ENCODE measurements around the gene CLDN6. TPM values are rescaled to one million over a fixed set of nuclear protein-coding genes. Genes with fewer than 3 reads are reported as not detected.
A peak's percentile ranks its signal among the peaks of the same experiment; 100 is the strongest.

CLDN6 gene
- total RNA-seq, 1 experiment from 2014 or later: 0.21 TPM

GRCh38 chr16:3026003-3026378 is 8.0 kb upstream of the CLDN6 start:
- intact Hi-C loops (cut with micrococcal nuclease; ENCODE audit: unreplicated experiment): no loop called here
- no peak overlapping the region for H3K4me3 ChIP-seq (ENCODE audit: low read depth, low read length, poor library complexity, severe bottlenecking)
- no TSS peak for BruUV-seq (replicated peaks)
- H3K27me3 ChIP-seq (replicated peaks; ENCODE audit: insufficient read depth, low read depth, low read length, poor library complexity): peaks cover 20% of the 10 kb centered on the region
- no peaks in the 10 kb centered on the region for H3K9me3 ChIP-seq (ENCODE audit: low read depth, low read length, poor library complexity, severe bottlenecking)
- H3K27ac ChIP-seq (ENCODE audit: low read depth, low read length, poor library complexity, severe bottlenecking): no peak overlapping the region
- TF ChIP-seq EZH2 (IDR thresholded peaks at IDR 0.05; ENCODE audit: borderline replicate concordance, low read depth, low read length, poor library complexity, severe bottlenecking): no peak
- no peak for TF ChIP-seq CTCF (conservative IDR thresholded peaks at IDR 0.05; ENCODE audit: low read depth, low read length)
- no peak for DNase-seq (ENCODE audit: low spot score)
- ChIA-PET CTCF (interaction anchor here (0.9 kb wide), 1 partner anchor 34 kb away, joined by 3 read pairs; no protein-coding TSS in a partner anchor), POLR2A (ENCODE audit: low non-redundant PET) (no interaction called here)
- H3K36me3 ChIP-seq (ENCODE audit: insufficient read depth, low read length, poor library complexity, severe bottlenecking): peaks cover 3% of the 10 kb centered on the region
- H3K4me1 ChIP-seq (ENCODE audit: insufficient read depth, low read length, poor library complexity, severe bottlenecking): peaks cover 34% of the 10 kb centered on the region

GRCh38 chr16:3025032-3026002 is 7.3 kb upstream of the CLDN6 start:
- Histone ChIP-seq H3K27me3 (replicated peaks; ENCODE audit: insufficient read depth, low read depth, low read length, poor library complexity) (peaks cover 16% of the 10 kb centered on the region), H3K4me1 (ENCODE audit: insufficient read depth, low read length, poor library complexity, severe bottlenecking) (peaks cover 34% of the 10 kb centered on the region), H3K9me3 (ENCODE audit: low read depth, low read length, poor library complexity, severe bottlenecking) (no peaks in the 10 kb centered on the region), H3K36me3 (ENCODE audit: insufficient read depth, low read length, poor library complexity, severe bottlenecking) (peaks cover 3% of the 10 kb centered on the region), H3K27ac (ENCODE audit: low read depth, low read length, poor library complexity, severe bottlenecking) (no peak overlapping the region), H3K4me3 (ENCODE audit: low read depth, low read length, poor library complexity, severe bottlenecking) (no peak overlapping the region)
- BruUV-seq (replicated peaks): no TSS peak
- CTCF ChIA-PET: interaction anchor here (0.6 kb wide), 1 partner anchor 34 kb away, joined by 5 read pairs; no protein-coding TSS in a partner anchor
- POLR2A ChIA-PET (ENCODE audit: low non-redundant PET): no interaction called here
- intact Hi-C loops (cut with micrococcal nuclease; ENCODE audit: unreplicated experiment): no loop called here
- DNase-seq (ENCODE audit: low spot score): no peak
- TF ChIP-seq CTCF (conservative IDR thresholded peaks at IDR 0.05; ENCODE audit: low read depth, low read length) (no peak), EZH2 (IDR thresholded peaks at IDR 0.05; ENCODE audit: borderline replicate concordance, low read depth, low read length, poor library complexity, severe bottlenecking) (no peak)

- peak; percentile 99 for DNase-seq (ENCODE audit: low spot score)
- Histone ChIP-seq H3K9me3 (ENCODE audit: low read depth, low read length, poor library complexity, severe bottlenecking) (no peaks in the 10 kb centered on the region), H3K4me1 (ENCODE audit: insufficient read depth, low read length, poor library complexity, severe bottlenecking) (peaks cover 26% of the 10 kb centered on the region), H3K27me3 (replicated peaks; ENCODE audit: insufficient read depth, low read depth, low read length, poor library complexity) (peaks cover 2% of the 10 kb centered on the region), H3K27ac (ENCODE audit: low read depth, low read length, poor library complexity, severe bottlenecking) (peak within 1 kb of the TSS; percentile 97), H3K36me3 (ENCODE audit: insufficient read depth, low read length, poor library complexity, severe bottlenecking) (peaks cover 3% of the 10 kb centered on the region), H3K4me3 (ENCODE audit: low read depth, low read length, poor library complexity, severe bottlenecking) (peak within 1 kb of the TSS; percentile 71)
- BruUV-seq (replicated peaks): TSS peak; percentile 85
- intact Hi-C loops (cut with micrococcal nuclease; ENCODE audit: unreplicated experiment): no loop called here
- ChIA-PET POLR2A (ENCODE audit: low non-redundant PET) (no interaction called here), CTCF (interaction anchor here (0.5 to 2.9 kb wide), 3 partner anchors 8 to 35 kb away, joined by 3 to 9 read pairs (median 6); no protein-coding TSS in a partner anchor)
- TF ChIP-seq CTCF (conservative IDR thresholded peaks at IDR 0.05; ENCODE audit: low read depth, low read length) (no peak), EZH2 (IDR thresholded peaks at IDR 0.05; ENCODE audit: borderline replicate concordance, low read depth, low read length, poor library complexity, severe bottlenecking) (no peak)
These were observed 5.9 kb upstream of the CLDN6 start, which contains the start of the genes HCFC1R1 and THOC6 for GRCh38 chr16:3023669-3024478. HCFC1R1 (minus strand) TSS chr16:3023942; CDS start chr16:3023941, 1 bp downstream. THOC6 (plus strand) TSS chr16:3024035; CDS start chr16:3024327, 292 bp downstream.
